Activated naive CD4-positive, alpha-beta T cell treated with anti-CD3 and anti-CD28 coated beads for 36 hours (primary cell): ENCODE data around the gene DGKA. TPM values are rescaled to one million over a fixed set of nuclear protein-coding genes. Genes with fewer than 3 reads are reported as not detected.
A peak's percentile ranks its signal among the peaks of the same experiment; 100 is the strongest.

Experiments
- CTCF ChIA-PET: fragments of 350-600 bp; sonication (Branson Sonifier 250); formaldehyde crosslinking; loops from one replicate; lab custom pipeline; 2021; ENCODE audit warnings: antibody characterized with exemption; lab: Charles Lee
- DNase-seq: peaks from one replicate; pipeline ENCODE4 v3.0.0-alpha.2; 2020
- H3K27ac Mint-ChIP-seq: one replicate; pipeline ENCODE4 v1.8.0; 2021; ENCODE audit warnings: mild to moderate bottlenecking, mixed read lengths
- H3K27me3 Mint-ChIP-seq: one replicate; pipeline ENCODE4 v1.8.0; 2021; ENCODE audit warnings: low read depth, mixed read lengths
- H3K36me3 Mint-ChIP-seq: one replicate; pipeline ENCODE4 v1.8.0; 2021; ENCODE audit warnings: low read depth, mixed read lengths
- H3K4me1 Mint-ChIP-seq: one replicate; pipeline ENCODE4 v1.8.0; 2021; ENCODE audit warnings: low read depth, mixed read lengths
- H3K4me3 Mint-ChIP-seq: one replicate; pipeline ENCODE4 v1.8.0; 2021; ENCODE audit warnings: mild to moderate bottlenecking, moderate library complexity, mixed read lengths
- H3K9me3 Mint-ChIP-seq: one replicate; pipeline ENCODE4 v1.8.0; 2021; ENCODE audit warnings: mixed read lengths
- intact Hi-C: fragments of 100-400 bp; cut with micrococcal nuclease; formaldehyde crosslinking; loops from one replicate; pipeline ENCODE4 v1.15.1; 2023
- total RNA-seq, 2 experiments: library from RNA; stranded (reverse); gene quantifications; one replicate each; pipeline ENCODE4 v1.2.3, GENCODE V29; 2021

The DGKA gene
- total RNA-seq, 2 experiments from 2014 or later: 285 to 331 TPM

- DNase-seq: peak; percentile 65
- no peaks in the 10 kb centered on the region for H3K27me3 Mint-ChIP-seq
- peaks cover 64% of the 10 kb centered on the region for H3K36me3 Mint-ChIP-seq
- peaks cover 61% of the 10 kb centered on the region for H3K4me1 Mint-ChIP-seq
- H3K4me3 Mint-ChIP-seq: peak overlapping the region; percentile 99
- H3K9me3 Mint-ChIP-seq: no peaks in the 10 kb centered on the region
- peak overlapping the region; percentile 100 for H3K27ac Mint-ChIP-seq
- intact Hi-C loops: no loop called here
- CTCF ChIA-PET: interaction anchor here (1.1 to 5.3 kb wide), 6 partner anchors 8 to 194 kb away, joined by 3 to 43 read pairs (median 5); no protein-coding TSS in a partner anchor
These were observed 1.6 kb downstream of the DGKA start for GRCh38 chr12:55932551-55932910.

GRCh38 chr12:55933169-55933798 is 2.3 kb downstream of the DGKA start:
- H3K36me3 Mint-ChIP-seq: peaks cover 61% of the 10 kb centered on the region
- H3K9me3 Mint-ChIP-seq: no peaks in the 10 kb centered on the region
- H3K4me3 Mint-ChIP-seq: peak overlapping the region; percentile 99
- peak; percentile 65 for DNase-seq
- intact Hi-C loops: no loop called here
- no peaks in the 10 kb centered on the region for H3K27me3 Mint-ChIP-seq
- CTCF ChIA-PET: interaction anchor here (1.1 to 4.5 kb wide), 8 partner anchors 7 to 195 kb away, joined by 3 to 30 read pairs (median 3); no protein-coding TSS in a partner anchor
- H3K4me1 Mint-ChIP-seq: peaks cover 68% of the 10 kb centered on the region
- peak overlapping the region; percentile 100 for H3K27ac Mint-ChIP-seq

- Mint-ChIP-seq H3K27ac (peak overlapping the region; percentile 100), H3K36me3 (peaks cover 66% of the 10 kb centered on the region), H3K4me1 (peaks cover 75% of the 10 kb centered on the region), H3K9me3 (no peaks in the 10 kb centered on the region), H3K4me3 (peak overlapping the region; percentile 99), H3K27me3 (no peaks in the 10 kb centered on the region)
- DNase-seq: no peak
- intact Hi-C loops: no loop called here
- CTCF ChIA-PET: interaction anchor here (0.8 to 4.5 kb wide), 11 partner anchors 8 to 196 kb away, joined by 3 to 30 read pairs (median 3); partner anchors contain the start of genes RAB5B and SARNP
These were observed 3.1 kb downstream of the DGKA start for GRCh38 chr12:55933799-55934742.

- CTCF ChIA-PET: interaction anchor here (0.8 to 4.5 kb wide), 9 partner anchors 9 to 196 kb away, joined by 3 to 30 read pairs (median 5); partner anchors contain the start of genes RAB5B and SARNP
- Mint-ChIP-seq H3K27me3 (no peaks in the 10 kb centered on the region), H3K36me3 (peaks cover 69% of the 10 kb centered on the region), H3K27ac (peak overlapping the region; percentile 100), H3K4me3 (peak overlapping the region; percentile 99), H3K9me3 (no peaks in the 10 kb centered on the region), H3K4me1 (peaks cover 77% of the 10 kb centered on the region)
- no peak for DNase-seq
- intact Hi-C loops: loop anchor here (1.0 kb wide), 1 partner anchor 7 kb away; the partner anchor contains the start of gene PYM1
These were observed 3.8 kb downstream of the DGKA start for GRCh38 chr12:55934773-55935172.

- Mint-ChIP-seq H3K9me3 (no peaks in the 10 kb centered on the region), H3K27ac (peak overlapping the region; percentile 100), H3K36me3 (peaks cover 79% of the 10 kb centered on the region), H3K4me1 (peaks cover 77% of the 10 kb centered on the region), H3K27me3 (no peaks in the 10 kb centered on the region), H3K4me3 (peak overlapping the region; percentile 99)
- CTCF ChIA-PET: interaction anchor here (0.6 to 4.5 kb wide), 12 partner anchors 10 to 197 kb away, joined by 3 to 30 read pairs (median 4); partner anchors contain the start of genes ORMDL2 and SARNP
- DNase-seq: peak; percentile 46
- intact Hi-C loops: loop anchor here (1.0 kb wide), 1 partner anchor 8 kb away; the partner anchor contains the start of gene PYM1
These were observed 4.8 kb downstream of the DGKA start for GRCh38 chr12:55935738-55936151.

GRCh38 chr12:55937981-55938380 is 7.0 kb downstream of the DGKA start:
- H3K4me1 Mint-ChIP-seq: peaks cover 85% of the 10 kb centered on the region
- H3K4me3 Mint-ChIP-seq: no peak overlapping the region
- CTCF ChIA-PET: interaction anchor here (1.0 to 3.3 kb wide), 3 partner anchors 12 to 199 kb away, joined by 5 to 35 read pairs (median 10); no protein-coding TSS in a partner anchor
- intact Hi-C loops: no loop called here
- peaks cover 78% of the 10 kb centered on the region for H3K36me3 Mint-ChIP-seq
- H3K27ac Mint-ChIP-seq: peak overlapping the region; percentile 74
- DNase-seq: no peak
- no peaks in the 10 kb centered on the region for H3K9me3 Mint-ChIP-seq
- H3K27me3 Mint-ChIP-seq: no peaks in the 10 kb centered on the region

GRCh38 chr12:55938826-55939501 is 8.0 kb downstream of the DGKA start:
- H3K4me1 Mint-ChIP-seq: peaks cover 78% of the 10 kb centered on the region
- H3K4me3 Mint-ChIP-seq: no peak overlapping the region
- peaks cover 75% of the 10 kb centered on the region for H3K36me3 Mint-ChIP-seq
- CTCF ChIA-PET: interaction anchor here (0.5 to 3.5 kb wide), 19 partner anchors 9 to 204 kb away, joined by 3 to 43 read pairs (median 9); partner anchors contain the start of genes DGKA, DNAJC14, ORMDL2 and PYM1
- no peaks in the 10 kb centered on the region for H3K9me3 Mint-ChIP-seq
- no peaks in the 10 kb centered on the region for H3K27me3 Mint-ChIP-seq
- H3K27ac Mint-ChIP-seq: peak overlapping the region; percentile 74
- peak; percentile 53 for DNase-seq
- intact Hi-C loops: loop anchor here (1.0 kb wide), 1 partner anchor 122 kb away; the partner anchor contains the start of gene SARNP

GRCh38 chr12:55940065-55940732 is 9.2 kb downstream of the DGKA start:
- Mint-ChIP-seq H3K9me3 (no peaks in the 10 kb centered on the region), H3K4me1 (peaks cover 72% of the 10 kb centered on the region), H3K36me3 (peaks cover 72% of the 10 kb centered on the region), H3K27me3 (no peaks in the 10 kb centered on the region), H3K27ac (peak overlapping the region; percentile 74), H3K4me3 (no peak overlapping the region)
- CTCF ChIA-PET: interaction anchor here (0.6 to 3.5 kb wide), 22 partner anchors 9 to 218 kb away, joined by 3 to 43 read pairs (median 8); partner anchors contain the start of genes DGKA, DNAJC14, ORMDL2 and PYM1
- intact Hi-C loops: loop anchor here (1.0 kb wide), 4 partner anchors 10 to 202 kb away; partner anchors contain the start of gene GDF11
- peak; percentile 94 for DNase-seq

GRCh38 chr12:55942055-55942454 is 11.1 kb downstream of the DGKA start:
- no peak for DNase-seq
- Mint-ChIP-seq H3K9me3 (no peaks in the 10 kb centered on the region), H3K36me3 (peaks cover 70% of the 10 kb centered on the region), H3K27me3 (no peaks in the 10 kb centered on the region), H3K4me1 (peaks cover 70% of the 10 kb centered on the region), H3K4me3 (no peak overlapping the region), H3K27ac (peak overlapping the region; percentile 33)
- intact Hi-C loops: no loop called here
- CTCF ChIA-PET: interaction anchor here (0.6 to 1.9 kb wide), 6 partner anchors 15 to 204 kb away, joined by 3 to 9 read pairs (median 4); partner anchors contain the start of genes ORMDL2 and SARNP

GRCh38 chr12:55942577-55943136 is 11.7 kb downstream of the DGKA start:
- intact Hi-C loops: no loop called here
- Mint-ChIP-seq H3K36me3 (peaks cover 70% of the 10 kb centered on the region), H3K4me3 (no peak overlapping the region), H3K27me3 (no peaks in the 10 kb centered on the region), H3K4me1 (peaks cover 69% of the 10 kb centered on the region), H3K9me3 (no peaks in the 10 kb centered on the region), H3K27ac (peak overlapping the region; percentile 50)
- CTCF ChIA-PET: interaction anchor here (1.0 to 1.9 kb wide), 4 partner anchors 16 to 204 kb away, joined by 3 to 9 read pairs (median 4); partner anchors contain the start of genes ORMDL2 and SARNP
- DNase-seq: no peak
